ENCODE data around the gene OSCAR. TPM values are rescaled to one million over a fixed set of nuclear protein-coding genes. Genes with fewer than 3 reads are reported as not detected.
A peak's percentile ranks its signal among the peaks of the same experiment; 100 is the strongest.

The OSCAR gene
- total and polyA plus RNA-seq, 10 of the 15 experiments (the other 5 are each of a cell fraction or from before 2014, with no cell fraction given): 0.08 to 0.27 (median 0.10) TPM; not detected in 7

- no peaks in the 10 kb centered on the region for H3K9me3 ChIP-seq (replicated peaks; ENCODE audit: control insufficient read depth, insufficient read depth, low read length)
- H3K4me3 ChIP-seq: no peak overlapping the region
- no peak overlapping the region for H2AFZ ChIP-seq (ENCODE audit: control insufficient read depth, low read depth, low read length)
- ChIA-PET CTCF (no interaction called here), SMC1A (ENCODE audit: uncharacterized antibody, unreplicated experiment) (no interaction called here), RAD21 (ENCODE audit: unreplicated experiment) (no interaction called here), POLR2A (no interaction called here)
- FAIRE-seq: no peak
- in situ Hi-C loops (cut with MboI) (no loop called here), intact Hi-C loops (cut with micrococcal nuclease; ENCODE audit: unreplicated experiment) (loop anchor here (10.0 kb wide), 2 partner anchors 583 to 1003 kb away; partner anchors contain the start of gene ZNF160)
- no peak overlapping the region for H3K4me2 ChIP-seq (ENCODE audit: control insufficient read depth, insufficient read depth)
- ATAC-seq: no peak
- no TSS peak for BruUV-seq (replicated peaks)
- peaks cover 5% of the 10 kb centered on the region for H3K79me2 ChIP-seq (ENCODE audit: control insufficient read depth, insufficient read depth, low read length)
- DNase-seq (ENCODE audit: low read depth, low spot score): no peak
- H3K4me1 ChIP-seq (ENCODE audit: control insufficient read depth, insufficient read depth, low read length): no peaks in the 10 kb centered on the region
- WGBS (ENCODE audit: insufficient coverage, insufficient replicate concordance, low lambda C conversion rate, missing lambda C conversion rate): 88% methylated on average over 21 of the region's 21 CpGs
- TF ChIP-seq POLR2A (IDR thresholded peaks at IDR 0.05; ENCODE audit: low read depth, low read length): peak; percentile 19; the same call in 1 of the 2 replicates
- no peak for TF ChIP-seq FOXM1 (IDR thresholded peaks at IDR 0.05; ENCODE audit: low read depth, low read length)
- H4K20me1 ChIP-seq (ENCODE audit: control insufficient read depth, insufficient read depth): no peaks in the 10 kb centered on the region; the same call in 1 of the 2 replicates
- no peak overlapping the region for H3K9ac ChIP-seq (ENCODE audit: control insufficient read depth, insufficient read depth, low read length)
- H3K27ac ChIP-seq (ENCODE audit: control insufficient read depth, insufficient read depth): no peak overlapping the region
- peaks cover 16 to 17% of the 10 kb centered on the region in 2 experiments; a peak in 3 of 4 replicates for H3K36me3 ChIP-seq (ENCODE audit: control insufficient read depth in 2 of 2, insufficient read depth in 2 of 2, low read length in 1 of 2)
- H3K27me3 ChIP-seq (replicated peaks in 1 of 2; ENCODE audit: control insufficient read depth in 2 of 2, insufficient read depth in 2 of 2, low read length in 1 of 2): no peaks in the 10 kb centered on the region
These were observed 7.4 kb upstream of the OSCAR start for GRCh38 chr19:54107876-54108490.

GRCh38 chr19:54106716-54107115 lies 6.1 kb upstream of the OSCAR start:
- SMC1A ChIA-PET (ENCODE audit: uncharacterized antibody, unreplicated experiment): no interaction called here
- no peak for FAIRE-seq
- peaks cover 16 to 17% of the 10 kb centered on the region in 2 experiments; a peak in 3 of 4 replicates for H3K36me3 ChIP-seq (ENCODE audit: control insufficient read depth in 2 of 2, insufficient read depth in 2 of 2, low read length in 1 of 2)
- TF ChIP-seq MAX (IDR thresholded peaks at IDR 0.05; ENCODE audit: low read depth, low read length) (no peak), WRNIP1 (IDR thresholded peaks at IDR 0.05; ENCODE audit: borderline replicate concordance, low read depth, low read length) (no peak), ELK1 (IDR thresholded peaks at IDR 0.05; ENCODE audit: low read depth, low read length) (no peak), NKRF (conservative IDR thresholded peaks at IDR 0.05) (no peak), CBX3 (IDR thresholded peaks at IDR 0.05; ENCODE audit: borderline replicate concordance, low read depth) (no peak), FOXK2 (IDR thresholded peaks at IDR 0.05) (no peak), NFYA (IDR thresholded peaks at IDR 0.05; ENCODE audit: borderline replicate concordance, low read depth, low read length) (no peak), FOS (IDR thresholded peaks at IDR 0.05; ENCODE audit: borderline replicate concordance, extremely low read depth, insufficient read length) (no peak), PAX8 (IDR thresholded peaks at IDR 0.05) (no peak), ATF3 (IDR thresholded peaks at IDR 0.05; ENCODE audit: borderline replicate concordance, extremely low read depth, low read depth, low read length) (no peak), STAT1 (conservative IDR thresholded peaks at IDR 0.05) (no peak), TCF12 (IDR thresholded peaks at IDR 0.05; ENCODE audit: low read depth, low read length) (no peak), NR2C1 (IDR thresholded peaks at IDR 0.05) (no peak)

More at GRCh38 chr19:54106716-54107115, 6.1 kb upstream of the OSCAR start:
- Histone ChIP-seq H3K4me1 (ENCODE audit: control insufficient read depth, insufficient read depth, low read length) (no peaks in the 10 kb centered on the region), H3K27ac (ENCODE audit: control insufficient read depth, insufficient read depth) (no peak overlapping the region), H3K4me2 (ENCODE audit: control insufficient read depth, insufficient read depth) (no peak overlapping the region), H3K9me3 (replicated peaks; ENCODE audit: control insufficient read depth, insufficient read depth, low read length) (no peaks in the 10 kb centered on the region), H4K20me1 (ENCODE audit: control insufficient read depth, insufficient read depth) (no peaks in the 10 kb centered on the region; the same call in 1 of the 2 replicates), H3K9ac (ENCODE audit: control insufficient read depth, insufficient read depth, low read length) (no peak overlapping the region), H3K4me3 (no peak overlapping the region), H3K27me3 (replicated peaks in 1 of 2; ENCODE audit: control insufficient read depth in 2 of 2, insufficient read depth in 2 of 2, low read length in 1 of 2) (no peaks in the 10 kb centered on the region), H2AFZ (ENCODE audit: control insufficient read depth, low read depth, low read length) (no peak overlapping the region), H3K79me2 (ENCODE audit: control insufficient read depth, insufficient read depth, low read length) (peaks cover 9% of the 10 kb centered on the region)
- in situ Hi-C loops (cut with MboI) (no loop called here), intact Hi-C loops (cut with micrococcal nuclease; ENCODE audit: unreplicated experiment) (loop anchor here (10.0 kb wide), 2 partner anchors 582 to 1002 kb away; partner anchors contain the start of gene ZNF160)
- DNase-seq (ENCODE audit: low read depth, low spot score) (no peak), ATAC-seq (no peak)
- 98% methylated on average over 10 of the region's 15 CpGs for WGBS (ENCODE audit: insufficient coverage, insufficient replicate concordance, low lambda C conversion rate, missing lambda C conversion rate)
- ChIA-PET RAD21 (ENCODE audit: unreplicated experiment) (no interaction called here), CTCF (interaction anchor here (1.2 kb wide), 1 partner anchor 122 kb away, joined by 3 read pairs; no protein-coding TSS in a partner anchor), POLR2A (no interaction called here)
- BruUV-seq (replicated peaks): no TSS peak
